CD1c-positive myeloid dendritic cell (primary cell): Measurements from ENCODE around the gene COMMD8.

Experiments used
- DNase-seq: peaks from one replicate; pipeline ENCODE4 v3.0.0-alpha.2; 2016; ENCODE audit errors: extremely low spot score

Gene COMMD8

GRCh38 chr4:47471591-47471990 lies 8.1 kb upstream of the COMMD8 start:
- no peak for DNase-seq

GRCh38 chr4:47471064-47471463 lies 7.6 kb upstream of the COMMD8 start:
- DNase-seq: no peak

GRCh38 chr4:47469951-47470350 lies 6.4 kb upstream of the COMMD8 start:
- no peak for DNase-seq

GRCh38 chr4:47468706-47469365 lies 5.3 kb upstream of the COMMD8 start:
- DNase-seq: no peak

GRCh38 chr4:47466056-47466785 lies 2.7 kb upstream of the COMMD8 start:
- no peak for DNase-seq

GRCh38 chr4:47465004-47465403 lies 1.5 kb upstream of the COMMD8 start:
- DNase-seq: peak; percentile 13

GRCh38 chr4:47462799-47463234 lies 685 bp downstream of the COMMD8 start:
- no peak for DNase-seq

- DNase-seq: no peak
Measured at GRCh38 chr4:47451657-47452056, 11.8 kb downstream of the COMMD8 start.

- DNase-seq: no peak
Measured at GRCh38 chr4:47444031-47444430, 19.5 kb downstream of the COMMD8 start.

- DNase-seq: peak; percentile 72
Measured at GRCh38 chr4:47442980-47443379, 20.5 kb downstream of the COMMD8 start.

GRCh38 chr4:47434931-47435330 lies 28.6 kb downstream of the COMMD8 start:
- DNase-seq: no peak

- DNase-seq: no peak
Measured at GRCh38 chr4:47432749-47433148, 30.8 kb downstream of the COMMD8 start.

- DNase-seq: no peak
Measured at GRCh38 chr4:47427935-47428334, 35.6 kb downstream of the COMMD8 start.

GRCh38 chr4:47425628-47426027 lies 37.9 kb downstream of the COMMD8 start:
- DNase-seq: no peak

GRCh38 chr4:47419296-47419695 lies 44.2 kb downstream of the COMMD8 start:
- DNase-seq: no peak

GRCh38 chr4:47418147-47418546 lies 45.4 kb downstream of the COMMD8 start:
- no peak for DNase-seq

GRCh38 chr4:47415719-47416118 lies 47.8 kb downstream of the COMMD8 start:
- DNase-seq: no peak

GRCh38 chr4:47413521-47413920 lies 50.0 kb downstream of the COMMD8 start:
- no peak for DNase-seq

- no peak for DNase-seq
Measured at GRCh38 chr4:47410271-47410670, 53.2 kb downstream of the COMMD8 start.

GRCh38 chr4:47406408-47406807 lies 57.1 kb downstream of the COMMD8 start:
- DNase-seq: no peak
